GM18858 (cell line): ENCODE results near the gene CSN2.

Source experiments
- ATAC-seq: cut with Tn5 transposase; IDR thresholded peaks from one replicate; pipeline ENCODE4 v1.9.1; 2021; ENCODE audit not compliant: unreplicated experiment

The CSN2 gene

GRCh38 chr4:69907151-69907550, 58.4 kb downstream of the CSN2 start:
- ATAC-seq: no peak
